Measurements from ENCODE around the gene CHST5. TPM values are rescaled to one million over a fixed set of nuclear protein-coding genes. Genes with fewer than 3 reads are reported as not detected.

The CHST5 gene
- total RNA-seq, 1 donor from 2014 or later = 0.27 TPM

DNA sequence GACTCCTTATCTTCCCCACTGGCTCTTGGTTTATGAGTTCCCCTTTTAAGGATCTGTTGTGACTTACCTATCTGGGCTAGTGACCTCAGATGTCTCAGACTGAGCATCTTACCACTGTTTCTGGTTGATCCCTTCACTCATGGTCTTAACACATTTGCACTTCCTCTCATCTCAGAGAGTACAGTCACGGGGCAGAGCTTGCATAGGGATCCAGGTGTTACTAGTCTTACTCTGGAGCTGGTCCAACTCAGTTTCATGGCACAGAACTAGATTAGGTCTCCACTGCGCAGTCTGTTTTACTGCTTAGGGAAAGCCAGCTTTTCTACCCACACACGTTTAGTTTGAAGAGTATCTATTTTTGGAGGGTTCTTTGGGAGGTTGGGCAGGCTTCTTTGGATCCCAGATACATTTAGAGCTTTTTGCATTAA, 40.5 kb upstream of the CHST5 start:
- no peaks in the 10 kb centered on the region for H3K9me3 Mint-ChIP-seq (ENCODE audit: unreplicated experiment)
- DNase-seq (ENCODE audit: extremely low spot score, unreplicated experiment) = no peak
- no peaks in the 10 kb centered on the region for H3K27me3 Mint-ChIP-seq (ENCODE audit: unreplicated experiment)
- TF ChIP-seq, protein P1, sequence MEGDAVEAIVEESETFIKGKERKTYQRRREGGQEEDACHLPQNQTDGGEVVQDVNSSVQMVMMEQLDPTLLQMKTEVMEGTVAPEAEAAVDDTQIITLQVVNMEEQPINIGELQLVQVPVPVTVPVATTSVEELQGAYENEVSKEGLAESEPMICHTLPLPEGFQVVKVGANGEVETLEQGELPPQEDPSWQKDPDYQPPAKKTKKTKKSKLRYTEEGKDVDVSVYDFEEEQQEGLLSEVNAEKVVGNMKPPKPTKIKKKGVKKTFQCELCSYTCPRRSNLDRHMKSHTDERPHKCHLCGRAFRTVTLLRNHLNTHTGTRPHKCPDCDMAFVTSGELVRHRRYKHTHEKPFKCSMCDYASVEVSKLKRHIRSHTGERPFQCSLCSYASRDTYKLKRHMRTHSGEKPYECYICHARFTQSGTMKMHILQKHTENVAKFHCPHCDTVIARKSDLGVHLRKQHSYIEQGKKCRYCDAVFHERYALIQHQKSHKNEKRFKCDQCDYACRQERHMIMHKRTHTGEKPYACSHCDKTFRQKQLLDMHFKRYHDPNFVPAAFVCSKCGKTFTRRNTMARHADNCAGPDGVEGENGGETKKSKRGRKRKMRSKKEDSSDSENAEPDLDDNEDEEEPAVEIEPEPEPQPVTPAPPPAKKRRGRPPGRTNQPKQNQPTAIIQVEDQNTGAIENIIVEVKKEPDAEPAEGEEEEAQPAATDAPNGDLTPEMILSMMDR (IDR thresholded peaks at IDR 0.05) = no peak
- no peaks in the 10 kb centered on the region for H3K4me1 Mint-ChIP-seq (ENCODE audit: unreplicated experiment)
- peaks cover 53% of the 10 kb centered on the region for H3K36me3 Mint-ChIP-seq (ENCODE audit: unreplicated experiment)
- H3K4me3 Mint-ChIP-seq (ENCODE audit: unreplicated experiment) = no peak overlapping the region
- no peak overlapping the region for H3K27ac Mint-ChIP-seq (ENCODE audit: unreplicated experiment)

DNA sequence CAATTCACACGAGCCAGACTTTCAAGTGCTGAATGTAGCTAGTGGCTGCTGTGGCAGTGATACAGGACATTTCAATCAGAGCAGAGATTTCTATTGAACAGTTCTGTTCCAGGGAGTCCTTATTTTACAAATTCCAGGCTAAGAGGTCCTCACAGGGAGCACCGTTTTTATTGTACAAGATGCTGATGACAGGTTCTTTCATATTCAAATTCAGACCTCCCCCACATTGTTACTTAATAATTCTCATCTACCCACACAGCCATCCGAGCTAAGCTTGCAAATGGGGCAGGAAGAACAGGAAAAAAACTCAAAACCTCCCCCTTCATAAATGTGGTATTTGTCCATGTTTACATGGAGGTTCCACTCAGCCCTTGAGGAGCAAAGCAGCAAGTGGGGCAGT, 40.0 kb upstream of the CHST5 start:
- H3K4me3 Mint-ChIP-seq (ENCODE audit: unreplicated experiment) = no peak overlapping the region
- no peaks in the 10 kb centered on the region for H3K27me3 Mint-ChIP-seq (ENCODE audit: unreplicated experiment)
- H3K9me3 Mint-ChIP-seq (ENCODE audit: unreplicated experiment) = no peaks in the 10 kb centered on the region
- H3K4me1 Mint-ChIP-seq (ENCODE audit: unreplicated experiment) = no peaks in the 10 kb centered on the region
- H3K36me3 Mint-ChIP-seq (ENCODE audit: unreplicated experiment) = peaks cover 54% of the 10 kb centered on the region
- DNase-seq (ENCODE audit: extremely low spot score, unreplicated experiment) = no peak
- H3K27ac Mint-ChIP-seq (ENCODE audit: unreplicated experiment) = no peak overlapping the region
- TF ChIP-seq, protein P1 (IDR thresholded peaks at IDR 0.05) = no peak

DNA sequence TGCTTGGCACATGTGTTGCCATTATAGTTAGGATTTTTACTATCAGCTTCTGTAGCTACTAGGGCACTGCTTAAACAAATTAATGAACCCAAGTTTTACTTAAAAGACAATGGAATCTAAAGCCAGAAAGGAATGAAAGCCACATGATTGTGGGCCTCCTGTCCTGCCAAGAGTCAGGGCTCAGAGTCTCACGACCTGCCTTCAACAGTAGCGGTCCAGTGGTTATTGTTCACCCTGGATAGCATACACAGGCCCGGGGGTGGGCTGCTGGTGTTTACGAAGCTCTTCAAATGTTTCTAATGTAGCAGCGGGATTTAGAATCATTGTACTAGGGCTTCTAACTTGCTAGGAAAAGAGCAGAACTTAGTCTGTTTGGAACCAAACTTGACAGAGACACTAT, 38.0 kb upstream of the CHST5 start:
- TF ChIP-seq, protein P1 (IDR thresholded peaks at IDR 0.05) = no peak
- no peaks in the 10 kb centered on the region for H3K4me1 Mint-ChIP-seq (ENCODE audit: unreplicated experiment)
- no peak for DNase-seq (ENCODE audit: extremely low spot score, unreplicated experiment)
- no peak overlapping the region for H3K4me3 Mint-ChIP-seq (ENCODE audit: unreplicated experiment)
- H3K27ac Mint-ChIP-seq (ENCODE audit: unreplicated experiment) = no peak overlapping the region
- no peaks in the 10 kb centered on the region for H3K27me3 Mint-ChIP-seq (ENCODE audit: unreplicated experiment)
- H3K36me3 Mint-ChIP-seq (ENCODE audit: unreplicated experiment) = peaks cover 51% of the 10 kb centered on the region
- no peaks in the 10 kb centered on the region for H3K9me3 Mint-ChIP-seq (ENCODE audit: unreplicated experiment)

DNA sequence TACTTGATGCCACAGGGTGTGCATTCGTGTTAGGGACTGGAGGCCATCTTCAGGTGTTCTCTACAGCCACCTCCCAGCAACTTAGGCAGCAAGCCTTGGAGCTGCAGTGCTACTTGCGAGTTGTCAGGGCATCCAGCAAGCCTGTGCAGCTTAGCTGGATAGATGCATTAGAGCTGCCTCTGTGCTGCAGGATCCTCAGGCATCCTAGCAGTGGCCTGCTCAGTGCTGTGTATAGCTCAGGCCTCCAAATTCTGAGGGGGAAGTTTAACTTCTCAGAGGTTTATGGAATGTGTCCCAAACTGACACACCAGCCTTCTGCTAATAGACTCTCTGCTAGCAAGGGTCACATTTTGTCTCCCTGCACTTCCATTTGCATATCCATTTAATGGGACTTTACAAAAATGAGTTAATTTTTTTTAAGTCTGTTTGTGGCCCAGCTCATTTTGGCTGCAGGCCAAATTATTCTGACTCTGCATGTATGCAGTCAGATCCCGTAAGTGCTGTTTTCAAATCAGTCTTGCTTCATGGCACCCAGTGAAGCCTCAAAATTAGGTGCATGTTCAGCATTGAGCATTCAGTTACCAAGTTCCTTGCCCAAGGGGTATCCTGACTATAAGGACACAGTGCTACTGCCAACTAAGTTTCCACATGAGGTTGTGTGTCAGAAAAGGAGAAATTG, 37.1 kb upstream of the CHST5 start:
- H3K4me3 Mint-ChIP-seq (ENCODE audit: unreplicated experiment) = no peak overlapping the region
- H3K27ac Mint-ChIP-seq (ENCODE audit: unreplicated experiment) = no peak overlapping the region
- H3K27me3 Mint-ChIP-seq (ENCODE audit: unreplicated experiment) = no peaks in the 10 kb centered on the region
- peaks cover 2% of the 10 kb centered on the region for H3K4me1 Mint-ChIP-seq (ENCODE audit: unreplicated experiment)
- no peaks in the 10 kb centered on the region for H3K9me3 Mint-ChIP-seq (ENCODE audit: unreplicated experiment)
- H3K36me3 Mint-ChIP-seq (ENCODE audit: unreplicated experiment) = peaks cover 48% of the 10 kb centered on the region
- TF ChIP-seq, protein P1 (IDR thresholded peaks at IDR 0.05) = no peak
- no peak for DNase-seq (ENCODE audit: extremely low spot score, unreplicated experiment)

DNA sequence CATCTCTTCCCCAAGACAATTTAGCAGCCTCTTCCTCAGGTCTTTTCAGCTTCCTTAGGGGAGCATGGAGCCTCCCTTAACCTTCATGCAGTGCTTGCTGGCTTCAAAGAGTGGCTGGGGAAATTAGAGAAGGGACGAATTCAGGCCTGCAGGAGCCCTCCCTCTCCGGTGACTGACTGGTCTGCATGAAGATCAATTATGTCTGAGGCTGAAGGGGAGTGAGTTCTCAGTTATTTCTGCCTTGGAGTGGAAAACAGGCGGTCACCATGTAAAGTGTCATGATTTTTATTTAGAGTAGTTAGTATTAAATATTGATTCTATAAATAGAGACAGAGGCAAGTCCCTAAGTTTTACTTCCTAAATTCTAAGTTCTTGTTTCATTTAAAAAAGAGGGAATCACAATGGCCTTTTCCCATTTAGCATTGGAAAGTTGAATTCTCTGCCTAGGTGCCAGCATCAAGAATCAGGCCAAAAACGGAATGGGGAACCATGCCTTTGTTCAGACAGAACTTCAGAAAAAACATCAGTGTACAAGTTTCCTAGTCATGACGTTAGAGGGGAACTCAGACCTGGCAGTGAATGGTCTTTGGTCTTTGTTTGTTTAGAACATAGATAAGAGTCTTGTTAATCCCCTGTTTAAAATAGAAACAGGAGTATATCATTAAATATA, 34.6 kb upstream of the CHST5 start:
- Mint-ChIP-seq H3K36me3 (ENCODE audit: unreplicated experiment) (peaks cover 27% of the 10 kb centered on the region), H3K4me3 (ENCODE audit: unreplicated experiment) (no peak overlapping the region), H3K9me3 (ENCODE audit: unreplicated experiment) (no peaks in the 10 kb centered on the region), H3K4me1 (ENCODE audit: unreplicated experiment) (peaks cover 17% of the 10 kb centered on the region), H3K27ac (ENCODE audit: unreplicated experiment) (no peak overlapping the region), H3K27me3 (ENCODE audit: unreplicated experiment) (no peaks in the 10 kb centered on the region)
- TF ChIP-seq, protein P1 (IDR thresholded peaks at IDR 0.05) = no peak
- no peak for DNase-seq (ENCODE audit: extremely low spot score, unreplicated experiment)
